ENCODE data around the gene CNPY3.

The CNPY3 gene

GRCh38 chr6:42984924-42985475 lies 55.7 kb downstream of the CNPY3 start:
- DNase-seq, result peak; percentile 18

GRCh38 chr6:42987533-42988451 lies 58.5 kb downstream of the CNPY3 start:
- no peak for DNase-seq

GRCh38 chr6:42988486-42989020 lies 59.3 kb downstream of the CNPY3 start:
- no peak for DNase-seq

All from CD4-positive, alpha-beta T cell treated with Interleukin-10 for 1 hour (primary cell).